Astrocyte of the cerebellum (primary cell): ENCODE data around the gene ZNF678.
"Not testable (repeated sequence)": the region's sequence is repeated elsewhere in the genome, so short reads cannot be mapped to it uniquely, and the experiment has no call there.

Experiments used
- DNase-seq: peaks from one replicate; pipeline ENCODE4 v3.0.0-alpha.2; 2011; ENCODE audit warnings: low read depth
- H3K4me3 ChIP-seq: 2 replicates; pipeline ENCODE4 v1.5.1; 2011; ENCODE audit warnings: mild to moderate bottlenecking, low read depth, low read length, moderate library complexity
- CTCF ChIP-seq: IDR thresholded peaks from 2 replicates; pipeline ENCODE4 v1.5.1; 2012; ENCODE audit warnings: low read length, low read depth, moderate library complexity, mild to moderate bottlenecking; ENCODE audit errors: missing control alignments
- in situ Hi-C: cut with HindIII; loops from 2 replicates; pipeline ENCODE4 v1.10.0; 2017; ENCODE audit warnings: low sequenced_read_pairs

The ZNF678 gene

GRCh38 chr1:227709451-227709850 is 146.1 kb downstream of the ZNF678 start:
- no peak overlapping the region for H3K4me3 ChIP-seq
- DNase-seq, result no peak
- in situ Hi-C loops, result no loop called here
- no peak for TF ChIP-seq CTCF

- in situ Hi-C loops, H3K4me3 ChIP-seq, DNase-seq: not testable (repeated sequence)
Observed at GRCh38 chr1:227710474-227710873, 147.1 kb downstream of the ZNF678 start.

- no peak for DNase-seq
- in situ Hi-C loops, result no loop called here
- no peak for TF ChIP-seq CTCF
- no peak overlapping the region for H3K4me3 ChIP-seq
Observed at GRCh38 chr1:227712648-227713047, 149.3 kb downstream of the ZNF678 start.

GRCh38 chr1:227718932-227719331 is 155.6 kb downstream of the ZNF678 start:
- H3K4me3 ChIP-seq, result no peak overlapping the region
- in situ Hi-C loops, result no loop called here
- TF ChIP-seq CTCF, result no peak
- DNase-seq, result no peak

- H3K4me3 ChIP-seq, result no peak overlapping the region
- in situ Hi-C loops, result no loop called here
- TF ChIP-seq CTCF, result no peak
- DNase-seq, result no peak
Observed at GRCh38 chr1:227723474-227723873, 160.1 kb downstream of the ZNF678 start.

- TF ChIP-seq CTCF, result no peak
- in situ Hi-C loops, result no loop called here
- DNase-seq, result no peak
- H3K4me3 ChIP-seq, result no peak overlapping the region
Observed at GRCh38 chr1:227725046-227725445, 161.7 kb downstream of the ZNF678 start.

GRCh38 chr1:227726318-227726717 is 163.0 kb downstream of the ZNF678 start:
- in situ Hi-C loops, result no loop called here
- DNase-seq, result no peak
- TF ChIP-seq CTCF, result no peak
- H3K4me3 ChIP-seq, result no peak overlapping the region
